ENCODE measurements around the gene CLIC2. TPM values are rescaled to one million over a fixed set of nuclear protein-coding genes. Genes with fewer than 3 reads are reported as not detected.
A peak's percentile ranks its signal among the peaks of the same experiment; 100 is the strongest.
"Not testable (repeated sequence)": the region's sequence is repeated elsewhere in the genome, so short reads cannot be mapped to it uniquely, and the experiment has no call there.

Gene CLIC2
- 1.7 and 2.7 TPM in 2 replicates for total RNA-seq (2021)
- Bru-seq, nascent RNA: percentile 43 among the genes with signal in this experiment
- BruChase-seq, experiment 1, labeled RNA remaining after a 2-hour chase: percentile 43 among the genes with signal in this experiment
- percentile 39 among the genes with signal in this experiment for BruChase-seq, experiment 2, labeled RNA remaining after a 6-hour chase
- long read RNA-seq, transcript CLIC2-202 (6 exons, 2,655 nt): major isoform, 7 of 8 reads
- long read RNA-seq, partial matches to known transcripts: 0 of 8 reads
- long read RNA-seq, other reads (novel, unspliced or antisense): 1 of 8 reads

- ChIA-PET POLR2A (ENCODE audit: low non-redundant PET) (no interaction called here), CTCF (no interaction called here)
- Histone ChIP-seq H3K27me3 (replicated peaks; ENCODE audit: insufficient read depth, low read depth, low read length, poor library complexity) (no peaks in the 10 kb centered on the region), H3K9me3 (ENCODE audit: low read depth, low read length, poor library complexity, severe bottlenecking) (no peaks in the 10 kb centered on the region), H3K4me3 (ENCODE audit: low read depth, low read length, poor library complexity, severe bottlenecking) (no peak within 1 kb of the TSS), H3K27ac (ENCODE audit: low read depth, low read length, poor library complexity, severe bottlenecking) (no peak within 1 kb of the TSS), H3K4me1 (ENCODE audit: insufficient read depth, low read length, poor library complexity, severe bottlenecking) (no peaks in the 10 kb centered on the region), H3K36me3 (ENCODE audit: insufficient read depth, low read length, poor library complexity, severe bottlenecking) (no peaks in the 10 kb centered on the region)
- TF ChIP-seq EZH2 (IDR thresholded peaks at IDR 0.05; ENCODE audit: borderline replicate concordance, low read depth, low read length, poor library complexity, severe bottlenecking): no peak
- no peak for TF ChIP-seq CTCF (conservative IDR thresholded peaks at IDR 0.05; ENCODE audit: low read depth, low read length)
- BruUV-seq (replicated peaks): no TSS peak
- intact Hi-C loops (cut with micrococcal nuclease; ENCODE audit: unreplicated experiment): no loop called here
- peak; percentile 63 for DNase-seq (ENCODE audit: low spot score)
Observed at GRCh38 chrX:155334486-155335336, at the start of gene CLIC2. Gene CLIC2 (minus strand): TSS chrX:155334614. CDS start chrX:155334427, 187 bp downstream.

- POLR2A ChIA-PET (ENCODE audit: low non-redundant PET); DNase-seq (ENCODE audit: low spot score); H3K27ac ChIP-seq (ENCODE audit: low read depth, low read length, poor library complexity, severe bottlenecking); H3K36me3 ChIP-seq (ENCODE audit: insufficient read depth, low read length, poor library complexity, severe bottlenecking); intact Hi-C loops (cut with micrococcal nuclease; ENCODE audit: unreplicated experiment); BruUV-seq (replicated peaks); H3K27me3 ChIP-seq (replicated peaks; ENCODE audit: insufficient read depth, low read depth, low read length, poor library complexity); H3K9me3 ChIP-seq (ENCODE audit: low read depth, low read length, poor library complexity, severe bottlenecking); CTCF ChIA-PET; H3K4me3 ChIP-seq (ENCODE audit: low read depth, low read length, poor library complexity, severe bottlenecking); H3K4me1 ChIP-seq (ENCODE audit: insufficient read depth, low read length, poor library complexity, severe bottlenecking): not testable (repeated sequence)
Observed at GRCh38 chrX:155382529-155382967, 48.1 kb upstream of the CLIC2 start.

GRCh38 chrX:155381843-155382528, 47.6 kb upstream of the CLIC2 start, which contains the start of gene F8A2:
Gene F8A2 (plus strand): TSS chrX:155382095. CDS start chrX:155382115, 20 bp downstream.
- H3K4me3 ChIP-seq (ENCODE audit: low read depth, low read length, poor library complexity, severe bottlenecking); H3K9me3 ChIP-seq (ENCODE audit: low read depth, low read length, poor library complexity, severe bottlenecking); H3K27ac ChIP-seq (ENCODE audit: low read depth, low read length, poor library complexity, severe bottlenecking); intact Hi-C loops (cut with micrococcal nuclease; ENCODE audit: unreplicated experiment); H3K27me3 ChIP-seq (replicated peaks; ENCODE audit: insufficient read depth, low read depth, low read length, poor library complexity); POLR2A ChIA-PET (ENCODE audit: low non-redundant PET); BruUV-seq (replicated peaks); CTCF ChIA-PET; DNase-seq (ENCODE audit: low spot score); H3K4me1 ChIP-seq (ENCODE audit: insufficient read depth, low read length, poor library complexity, severe bottlenecking); H3K36me3 ChIP-seq (ENCODE audit: insufficient read depth, low read length, poor library complexity, severe bottlenecking): not testable (repeated sequence)

GRCh38 chrX:155379802-155380201, 45.4 kb upstream of the CLIC2 start:
- CTCF ChIA-PET; H3K9me3 ChIP-seq (ENCODE audit: low read depth, low read length, poor library complexity, severe bottlenecking); H3K27me3 ChIP-seq (replicated peaks; ENCODE audit: insufficient read depth, low read depth, low read length, poor library complexity); H3K4me1 ChIP-seq (ENCODE audit: insufficient read depth, low read length, poor library complexity, severe bottlenecking); DNase-seq (ENCODE audit: low spot score); H3K36me3 ChIP-seq (ENCODE audit: insufficient read depth, low read length, poor library complexity, severe bottlenecking); POLR2A ChIA-PET (ENCODE audit: low non-redundant PET); BruUV-seq (replicated peaks); H3K27ac ChIP-seq (ENCODE audit: low read depth, low read length, poor library complexity, severe bottlenecking); intact Hi-C loops (cut with micrococcal nuclease; ENCODE audit: unreplicated experiment); H3K4me3 ChIP-seq (ENCODE audit: low read depth, low read length, poor library complexity, severe bottlenecking): not testable (repeated sequence)

GRCh38 chrX:155373777-155374458, 39.5 kb upstream of the CLIC2 start:
- CTCF ChIA-PET; H3K27me3 ChIP-seq (replicated peaks; ENCODE audit: insufficient read depth, low read depth, low read length, poor library complexity); intact Hi-C loops (cut with micrococcal nuclease; ENCODE audit: unreplicated experiment); H3K9me3 ChIP-seq (ENCODE audit: low read depth, low read length, poor library complexity, severe bottlenecking); H3K4me1 ChIP-seq (ENCODE audit: insufficient read depth, low read length, poor library complexity, severe bottlenecking); H3K36me3 ChIP-seq (ENCODE audit: insufficient read depth, low read length, poor library complexity, severe bottlenecking); POLR2A ChIA-PET (ENCODE audit: low non-redundant PET); DNase-seq (ENCODE audit: low spot score); BruUV-seq (replicated peaks); H3K4me3 ChIP-seq (ENCODE audit: low read depth, low read length, poor library complexity, severe bottlenecking); H3K27ac ChIP-seq (ENCODE audit: low read depth, low read length, poor library complexity, severe bottlenecking): not testable (repeated sequence)

- CTCF ChIA-PET; H3K27ac ChIP-seq (ENCODE audit: low read depth, low read length, poor library complexity, severe bottlenecking); H3K4me1 ChIP-seq (ENCODE audit: insufficient read depth, low read length, poor library complexity, severe bottlenecking); H3K9me3 ChIP-seq (ENCODE audit: low read depth, low read length, poor library complexity, severe bottlenecking); BruUV-seq (replicated peaks); H3K36me3 ChIP-seq (ENCODE audit: insufficient read depth, low read length, poor library complexity, severe bottlenecking); POLR2A ChIA-PET (ENCODE audit: low non-redundant PET); H3K4me3 ChIP-seq (ENCODE audit: low read depth, low read length, poor library complexity, severe bottlenecking); DNase-seq (ENCODE audit: low spot score); H3K27me3 ChIP-seq (replicated peaks; ENCODE audit: insufficient read depth, low read depth, low read length, poor library complexity); intact Hi-C loops (cut with micrococcal nuclease; ENCODE audit: unreplicated experiment): not testable (repeated sequence)
Observed at GRCh38 chrX:155363712-155364111, 29.3 kb upstream of the CLIC2 start.

Data from A673 (cell line).